ENCODE measurements around the gene ZC3H10.
A peak's percentile ranks its signal among the peaks of the same experiment; 100 is the strongest.
"Not testable (repeated sequence)": the region's sequence is repeated elsewhere in the genome, so short reads cannot be mapped to it uniquely, and the experiment has no call there.

The ZC3H10 gene, protein sequence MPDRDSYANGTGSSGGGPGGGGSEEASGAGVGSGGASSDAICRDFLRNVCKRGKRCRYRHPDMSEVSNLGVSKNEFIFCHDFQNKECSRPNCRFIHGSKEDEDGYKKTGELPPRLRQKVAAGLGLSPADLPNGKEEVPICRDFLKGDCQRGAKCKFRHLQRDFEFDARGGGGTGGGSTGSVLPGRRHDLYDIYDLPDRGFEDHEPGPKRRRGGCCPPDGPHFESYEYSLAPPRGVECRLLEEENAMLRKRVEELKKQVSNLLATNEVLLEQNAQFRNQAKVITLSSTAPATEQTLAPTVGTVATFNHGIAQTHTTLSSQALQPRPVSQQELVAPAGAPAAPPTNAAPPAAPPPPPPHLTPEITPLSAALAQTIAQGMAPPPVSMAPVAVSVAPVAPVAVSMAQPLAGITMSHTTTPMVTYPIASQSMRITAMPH

DNA sequence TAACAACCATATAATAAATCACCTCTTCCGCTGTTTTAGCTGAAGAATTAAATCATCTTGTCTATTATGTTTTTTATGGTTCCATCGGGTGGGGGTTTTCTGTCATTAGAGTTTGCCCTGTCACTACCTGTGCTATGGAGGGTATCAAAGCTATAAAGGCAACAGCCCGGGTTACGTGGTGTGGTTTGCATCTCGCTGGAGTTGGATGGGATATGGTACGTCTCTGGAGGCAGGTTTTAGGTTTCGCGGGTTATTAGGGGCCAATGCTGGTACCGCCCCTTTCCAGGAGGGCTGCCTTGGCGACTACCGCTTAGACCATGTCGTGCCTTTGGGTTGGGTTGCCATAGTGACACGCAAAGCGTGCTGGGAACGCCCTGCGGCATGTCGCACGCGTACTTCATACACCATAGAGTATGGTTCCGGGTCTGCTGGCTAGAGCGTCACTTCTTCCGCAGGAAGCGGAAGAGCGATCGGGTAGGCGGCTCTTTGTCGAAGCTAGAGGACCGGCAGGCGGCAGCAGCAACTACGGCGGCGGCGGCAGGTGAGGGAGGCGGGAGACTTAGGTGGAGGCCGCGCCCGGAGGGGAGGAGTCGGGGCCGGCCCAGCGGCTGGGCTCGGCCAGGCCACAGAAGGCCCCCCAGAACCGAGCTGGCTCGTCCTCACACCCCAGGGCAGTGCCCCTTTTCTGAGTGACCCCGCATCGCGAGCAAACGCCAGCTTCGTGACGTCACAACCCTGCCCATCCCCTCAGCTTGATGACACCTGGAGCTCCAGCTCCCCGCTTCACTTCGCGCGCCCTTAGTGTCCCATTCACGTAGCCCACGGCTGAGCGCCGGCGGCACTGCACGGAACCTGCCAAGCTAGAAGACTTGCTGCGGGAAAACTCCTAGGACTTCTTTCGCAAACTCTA is at the start of gene ZC3H10:
ZC3H10 (plus strand) TSS at position 489 of the 910 bp plus-strand sequence. CDS start 2,297 bp downstream, outside the sequence.
- peak; percentile 99 for DNase-seq

DNA sequence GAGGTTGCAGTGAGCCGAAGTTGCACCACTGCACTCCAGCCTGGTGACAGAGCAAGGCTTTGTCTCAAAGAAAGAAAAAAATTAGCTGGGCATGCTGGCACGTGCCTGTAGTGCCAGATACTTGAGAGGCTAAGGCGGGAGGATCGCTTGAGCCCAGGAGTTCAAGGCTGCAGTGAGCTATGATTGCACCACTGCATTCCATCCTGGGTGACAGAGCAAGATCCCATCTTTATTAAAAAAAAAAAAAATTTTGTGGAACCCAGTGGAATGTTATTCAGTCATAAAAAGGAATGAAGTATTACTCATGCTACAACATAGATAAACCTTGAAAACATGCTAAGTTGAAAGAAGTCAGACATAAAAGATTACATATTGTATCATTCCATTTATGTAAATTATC is 46.4 kb upstream of the ZC3H10 start:
- no peak for DNase-seq

DNA sequence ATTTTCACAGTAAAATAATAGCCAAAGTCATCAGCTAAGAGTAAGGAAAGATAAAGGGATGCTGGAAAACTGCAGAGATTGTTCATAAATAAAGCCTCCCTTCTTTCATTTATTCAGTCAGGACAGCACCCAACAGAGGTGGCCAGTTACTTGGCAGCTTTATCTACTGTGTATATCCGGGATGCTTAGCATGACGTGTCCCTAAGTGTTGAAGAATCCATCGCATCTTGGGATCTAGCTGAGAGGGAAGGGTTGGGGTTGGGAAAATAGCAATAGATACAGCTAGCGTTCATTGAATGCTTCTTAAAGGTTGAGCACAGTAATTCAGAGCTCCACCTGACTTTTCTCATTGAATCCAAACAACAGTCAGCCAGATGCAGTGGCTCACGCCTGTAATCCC is 43.7 kb upstream of the ZC3H10 start:
- no peak for DNase-seq

DNA sequence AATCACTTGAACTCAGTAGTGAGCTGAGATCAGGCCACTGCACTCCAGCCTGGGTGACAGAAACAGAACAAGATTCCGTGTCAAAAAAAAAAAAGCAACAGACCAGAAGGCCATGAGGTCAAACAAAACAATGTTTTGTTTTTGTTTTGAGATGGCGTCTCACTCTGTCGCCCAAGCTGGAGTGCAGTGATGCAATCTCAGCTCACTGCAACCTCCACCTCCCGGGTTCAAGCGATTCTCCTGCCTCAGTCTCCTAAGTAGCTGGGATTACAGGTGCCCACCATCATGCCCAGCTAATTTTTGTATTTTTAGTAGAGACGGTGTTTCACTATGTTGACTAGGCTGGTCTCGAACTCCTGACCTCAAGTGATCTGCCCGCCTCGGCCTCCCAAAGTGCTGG is 40.1 kb upstream of the ZC3H10 start:
- DNase-seq, result not testable (repeated sequence)

DNA sequence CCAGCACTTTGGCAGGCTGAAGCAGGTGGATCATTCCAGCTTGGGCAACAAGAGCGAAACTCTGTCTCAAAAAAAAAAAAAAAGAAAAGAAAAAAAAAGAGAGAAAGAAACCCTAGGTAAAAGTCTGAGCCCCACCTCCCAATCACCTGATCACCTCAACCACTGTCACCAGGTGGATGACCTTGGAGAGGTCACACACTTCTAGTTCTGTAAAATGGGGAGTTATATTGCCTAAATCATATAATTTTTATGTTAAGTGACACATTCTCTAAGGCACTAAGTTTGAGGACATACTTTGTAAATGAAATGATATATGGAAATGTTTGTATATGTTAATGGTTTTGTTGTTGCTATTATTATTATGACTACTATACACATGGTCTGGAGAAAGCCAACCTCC is 39.6 kb upstream of the ZC3H10 start:
- no peak for DNase-seq

DNA sequence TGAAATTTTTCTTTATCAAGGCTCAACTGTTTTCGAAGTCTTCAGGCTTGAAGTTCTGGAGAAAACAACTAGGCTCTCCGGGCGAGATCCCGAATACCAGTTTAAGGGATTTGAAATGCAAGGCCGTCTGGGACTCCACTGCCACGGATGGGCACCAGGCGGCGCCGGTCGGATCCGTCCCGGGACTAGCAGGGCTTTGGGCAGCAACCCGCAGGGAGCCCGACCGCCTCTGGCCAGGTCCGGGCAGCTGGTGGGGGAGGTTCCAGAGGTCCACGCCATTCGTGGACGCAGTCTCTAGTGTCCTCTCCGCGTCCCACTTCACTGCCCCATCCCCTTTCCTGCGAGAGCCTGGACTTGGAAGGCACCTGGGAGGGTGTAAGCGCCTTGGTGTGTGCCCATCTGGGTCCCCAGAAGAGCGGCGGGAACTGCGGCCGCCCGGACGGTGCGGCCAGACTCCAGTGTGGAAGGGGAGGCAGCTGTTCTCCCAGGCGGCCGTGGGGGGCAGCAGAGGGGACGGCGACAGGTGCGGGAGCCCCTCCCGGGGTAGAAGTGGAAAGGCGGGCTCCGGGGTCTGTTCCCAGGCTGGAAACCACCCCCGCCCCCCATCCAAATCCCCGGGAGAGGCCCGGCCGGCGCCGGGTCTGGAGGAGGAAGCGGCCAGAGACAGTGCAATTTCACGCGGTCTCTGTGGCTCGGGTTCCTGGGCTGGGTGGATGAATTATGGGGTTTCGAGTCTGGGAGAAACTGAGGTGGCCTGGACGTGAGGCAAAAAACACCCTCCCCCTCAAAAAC is 38.9 kb upstream of the ZC3H10 start:
- peak; percentile 57 for DNase-seq

DNA sequence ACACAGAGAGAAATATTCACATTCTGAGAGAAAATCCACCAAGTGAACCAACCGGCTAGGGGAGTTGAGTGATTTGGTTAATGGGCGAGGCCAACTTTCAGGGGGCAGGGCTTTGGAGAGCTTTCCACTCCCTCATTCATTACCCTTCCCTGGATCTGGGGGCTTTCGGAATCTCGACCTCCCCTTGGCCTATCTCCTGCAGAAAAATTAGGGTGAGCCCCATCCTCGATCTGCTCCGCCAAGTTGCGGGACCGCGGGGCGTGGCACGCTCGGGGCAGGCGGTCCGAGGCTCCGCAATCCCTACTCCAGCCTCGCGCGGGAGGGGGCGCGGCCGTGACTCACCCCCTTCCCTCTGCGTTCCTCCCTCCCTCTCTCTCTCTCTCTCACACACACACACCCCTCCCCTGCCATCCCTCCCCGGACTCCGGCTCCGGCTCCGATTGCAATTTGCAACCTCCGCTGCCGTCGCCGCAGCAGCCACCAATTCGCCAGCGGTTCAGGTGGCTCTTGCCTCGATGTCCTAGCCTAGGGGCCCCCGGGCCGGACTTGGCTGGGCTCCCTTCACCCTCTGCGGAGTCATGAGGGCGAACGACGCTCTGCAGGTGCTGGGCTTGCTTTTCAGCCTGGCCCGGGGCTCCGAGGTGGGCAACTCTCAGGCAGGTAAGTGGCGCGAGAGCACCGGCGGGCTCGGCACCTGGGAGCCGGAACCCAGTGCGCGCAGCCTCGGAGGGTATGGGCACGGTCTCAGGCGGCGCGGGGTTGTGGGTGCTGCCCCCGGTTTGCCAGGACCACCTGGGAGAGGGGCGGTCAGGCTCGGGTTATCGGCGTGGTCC is 38.1 kb upstream of the ZC3H10 start, which contains the start of gene ERBB3:
ERBB3 (plus strand) TSS at position 443 of the 833 bp plus-strand sequence; CDS start at position 579, 136 bp downstream.
- DNase-seq, result peak; percentile 55

DNA sequence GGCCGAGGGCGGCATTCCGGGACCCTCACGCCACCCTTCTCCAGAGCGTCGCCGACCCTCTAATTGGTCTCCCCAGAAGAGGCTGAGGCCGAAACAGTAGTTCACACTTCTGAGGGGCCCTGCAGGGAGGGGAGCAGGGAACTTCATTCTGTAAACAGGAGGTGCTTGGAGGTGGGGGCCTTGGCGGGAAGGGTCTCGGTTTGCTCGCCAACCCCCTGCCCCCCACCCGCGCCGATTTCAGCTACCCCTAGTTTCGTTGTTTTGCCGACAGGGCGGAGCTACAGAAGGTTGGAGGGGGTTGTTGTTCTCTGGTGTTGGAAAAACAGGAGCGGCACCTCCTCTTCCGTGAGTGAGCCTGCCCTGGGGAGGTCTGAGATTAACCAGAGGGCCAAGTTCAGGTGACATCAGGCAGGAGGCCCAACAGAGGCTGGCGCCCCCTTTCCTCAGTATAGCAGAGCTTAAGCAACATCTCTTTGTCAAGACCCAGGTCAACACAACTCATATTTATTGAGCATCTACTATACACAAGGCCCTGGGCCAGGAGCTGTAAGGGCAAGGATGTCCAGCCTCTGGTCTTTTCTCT is 37.4 kb upstream of the ZC3H10 start:
- DNase-seq, result no peak

DNA sequence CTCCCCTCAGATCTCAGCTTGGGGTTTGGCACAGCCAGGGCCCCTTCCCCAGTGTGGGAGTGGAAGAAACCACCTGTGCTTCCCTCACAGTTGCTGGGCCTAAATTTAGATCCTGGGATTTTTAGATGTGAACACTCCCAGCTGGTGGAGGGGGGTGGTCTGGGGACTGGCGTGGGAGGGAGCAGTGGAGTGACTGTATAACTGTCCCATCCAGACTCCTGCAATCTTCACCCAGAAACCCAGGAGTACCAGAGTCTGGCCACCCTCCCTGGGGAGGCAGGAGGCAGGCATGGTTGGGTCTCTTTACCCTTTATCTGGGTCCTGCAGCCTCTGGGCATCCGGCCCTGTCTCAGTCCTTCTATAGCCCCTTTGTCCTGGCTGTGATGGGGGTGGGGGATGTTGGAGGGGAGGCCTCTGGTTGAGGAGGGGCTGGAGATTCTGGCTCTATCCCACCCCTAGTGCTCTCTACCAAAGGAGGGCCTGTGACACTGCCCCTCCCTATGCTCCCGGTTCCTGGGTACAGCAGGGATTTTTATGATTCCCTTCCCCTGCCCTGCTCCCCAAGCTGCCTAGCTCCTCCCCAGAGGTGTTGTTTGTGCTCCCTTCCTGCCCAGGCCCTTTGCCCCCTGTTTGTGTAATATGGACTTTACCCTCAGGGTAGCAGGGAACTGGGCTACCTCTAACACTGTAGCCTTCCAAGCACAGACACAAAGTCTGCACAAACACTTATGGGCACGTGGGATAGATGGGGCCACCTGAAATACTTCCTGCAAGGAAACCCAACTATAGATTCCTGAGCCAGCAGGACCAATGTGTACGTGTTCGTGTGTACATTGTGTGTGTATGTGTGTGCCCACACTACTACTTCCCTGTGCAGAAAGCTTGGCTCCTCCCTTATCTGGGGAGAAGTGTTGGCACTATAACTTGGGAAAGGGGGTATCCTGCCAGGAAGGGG is 36.4 kb upstream of the ZC3H10 start:
- no peak for DNase-seq

DNA sequence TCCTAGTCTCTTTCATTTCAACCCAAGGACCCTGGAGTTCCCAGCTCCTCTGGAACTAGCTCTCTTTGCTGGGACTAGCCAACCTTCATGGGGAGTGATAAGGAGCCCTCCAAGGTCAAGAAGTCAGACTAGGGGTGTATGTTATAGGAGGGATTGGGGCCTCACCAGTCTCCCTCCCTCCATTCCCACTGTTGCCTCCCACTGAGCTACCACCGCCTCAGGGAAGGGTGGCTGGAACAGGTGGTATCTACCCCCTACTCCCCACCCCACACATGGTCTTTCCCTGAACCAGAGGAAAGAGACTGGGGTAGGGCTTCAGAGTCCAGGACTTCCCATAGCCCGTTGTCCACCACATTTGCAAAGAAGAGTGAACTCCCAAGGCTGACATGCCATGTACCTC is 35.7 kb upstream of the ZC3H10 start:
- no peak for DNase-seq

DNA sequence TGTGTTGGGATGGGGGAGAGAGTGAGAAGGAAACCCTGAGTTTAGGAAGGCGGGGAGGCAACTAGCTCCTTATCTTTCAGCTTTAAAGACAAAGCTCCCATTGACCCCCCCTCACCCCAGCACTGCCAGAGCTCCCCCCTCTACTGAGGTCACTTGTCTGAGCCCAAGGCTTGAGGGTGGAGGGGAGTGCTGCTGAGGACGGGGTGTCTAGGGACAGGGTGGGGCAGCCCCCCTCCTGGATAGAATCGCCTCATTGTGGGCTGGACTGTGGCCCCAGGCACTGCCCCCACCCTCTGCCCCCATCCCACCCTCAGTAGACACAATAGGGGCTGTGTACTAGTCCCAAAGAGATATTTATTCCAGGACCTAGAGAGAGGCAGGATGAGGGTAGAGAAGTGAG is 35.1 kb upstream of the ZC3H10 start:
- no peak for DNase-seq

DNA sequence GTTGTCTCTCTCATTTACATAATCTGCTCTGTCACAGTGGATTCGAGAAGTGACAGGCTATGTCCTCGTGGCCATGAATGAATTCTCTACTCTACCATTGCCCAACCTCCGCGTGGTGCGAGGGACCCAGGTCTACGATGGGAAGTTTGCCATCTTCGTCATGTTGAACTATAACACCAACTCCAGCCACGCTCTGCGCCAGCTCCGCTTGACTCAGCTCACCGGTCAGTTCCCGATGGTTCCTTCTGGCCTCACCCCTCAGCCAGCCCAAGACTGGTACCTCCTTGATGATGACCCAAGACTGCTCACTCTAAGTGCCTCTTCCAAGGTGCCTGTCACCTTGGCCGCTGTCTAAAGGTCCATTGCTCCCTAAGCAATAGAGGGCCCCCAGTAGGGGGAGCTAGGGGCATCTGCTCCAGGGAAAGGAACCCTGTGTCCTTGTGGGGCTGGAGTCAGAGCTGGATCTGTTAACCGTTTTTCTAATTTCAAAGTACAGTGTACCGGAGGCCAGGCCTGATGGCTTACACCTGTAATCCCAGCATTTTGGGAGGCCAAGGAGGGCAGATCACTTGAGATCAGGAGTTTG is 33.0 kb upstream of the ZC3H10 start:
- DNase-seq, result no peak

DNA sequence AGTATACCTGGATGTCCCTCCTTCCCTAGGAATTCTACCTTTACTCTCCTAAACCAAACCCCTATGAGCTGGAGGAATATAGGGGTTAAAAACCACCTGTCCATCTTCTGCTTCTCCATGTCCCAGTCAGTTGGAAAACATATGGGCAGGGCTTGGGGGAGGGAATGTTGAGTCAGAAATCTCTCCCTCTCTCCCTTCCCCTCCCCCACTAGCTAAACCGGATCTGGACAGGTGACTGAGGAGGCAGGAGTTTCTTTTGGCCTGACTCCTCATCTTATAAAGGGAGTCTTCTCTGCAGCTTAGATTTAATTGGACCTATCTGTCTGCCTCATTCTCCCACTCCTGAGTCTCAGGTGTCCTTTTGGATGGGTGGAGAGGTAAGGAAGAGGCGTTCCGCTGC is 32.0 kb upstream of the ZC3H10 start:
- no peak for DNase-seq

DNA sequence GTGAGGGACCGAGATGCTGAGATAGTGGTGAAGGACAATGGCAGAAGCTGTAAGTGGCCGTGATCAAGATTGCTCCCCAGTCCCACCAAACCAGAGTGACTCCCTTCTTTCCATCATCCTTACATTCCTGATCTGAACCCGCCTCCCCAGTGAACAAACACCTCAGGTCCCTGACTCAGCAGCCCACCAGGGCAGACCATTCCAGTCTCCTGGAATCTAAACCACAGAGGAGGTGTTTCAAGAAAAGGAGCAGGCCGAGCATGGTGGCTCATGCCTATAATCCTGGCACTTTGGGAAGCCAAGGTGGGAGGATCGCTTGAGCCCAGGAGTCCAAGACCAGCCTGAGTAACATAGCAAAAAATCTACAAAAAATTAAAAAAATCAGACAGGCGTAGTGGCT is 31.5 kb upstream of the ZC3H10 start:
- no peak for DNase-seq

DNA sequence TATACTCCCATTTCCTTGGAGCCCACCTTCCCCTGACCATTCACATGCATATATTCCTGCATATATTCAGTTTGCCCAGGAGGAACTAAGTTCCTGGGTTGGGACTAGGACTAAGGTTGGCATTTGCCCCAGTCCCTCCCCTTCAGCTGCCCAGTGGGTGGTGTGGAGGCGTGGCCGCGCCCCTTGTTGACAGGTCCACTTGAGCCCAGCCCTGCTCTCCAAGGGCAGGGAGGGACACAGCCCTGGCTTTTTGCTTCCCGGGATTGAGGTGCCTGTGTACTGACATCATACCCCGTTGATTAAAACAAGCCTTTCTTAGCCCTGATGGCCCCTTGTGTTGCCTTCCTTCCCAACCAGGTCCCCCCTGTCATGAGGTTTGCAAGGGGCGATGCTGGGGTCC is 30.8 kb upstream of the ZC3H10 start:
- no peak for DNase-seq

DNA sequence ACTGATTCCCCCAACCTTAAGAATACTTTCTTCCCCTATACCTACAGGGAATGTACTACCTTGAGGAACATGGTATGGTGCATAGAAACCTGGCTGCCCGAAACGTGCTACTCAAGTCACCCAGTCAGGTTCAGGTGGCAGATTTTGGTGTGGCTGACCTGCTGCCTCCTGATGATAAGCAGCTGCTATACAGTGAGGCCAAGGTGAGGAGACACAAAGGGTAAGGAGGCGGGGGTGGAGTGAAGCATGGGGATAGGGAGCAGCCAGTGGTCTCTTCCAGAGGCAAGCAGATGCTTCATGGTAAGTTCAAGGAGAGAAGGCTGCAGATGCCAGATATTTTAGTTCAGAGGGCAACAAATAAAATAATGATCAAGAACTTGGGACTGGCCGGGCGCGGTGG is 20.3 kb upstream of the ZC3H10 start:
- DNase-seq, result no peak

DNA sequence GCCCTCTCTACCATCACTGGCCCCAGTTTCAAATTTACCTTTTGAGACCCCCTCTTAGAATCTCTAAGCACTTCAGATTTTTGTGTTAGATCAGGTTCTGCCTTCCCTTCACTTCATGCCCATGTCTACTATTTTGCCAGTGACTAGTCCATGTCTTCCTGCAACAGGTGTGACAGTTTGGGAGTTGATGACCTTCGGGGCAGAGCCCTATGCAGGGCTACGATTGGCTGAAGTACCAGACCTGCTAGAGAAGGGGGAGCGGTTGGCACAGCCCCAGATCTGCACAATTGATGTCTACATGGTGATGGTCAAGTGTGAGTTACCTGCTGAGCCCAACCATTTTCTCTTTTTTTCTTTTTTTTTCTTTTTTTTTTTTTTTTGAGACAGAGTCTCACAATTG is 19.5 kb upstream of the ZC3H10 start:
- DNase-seq, result no peak

DNA sequence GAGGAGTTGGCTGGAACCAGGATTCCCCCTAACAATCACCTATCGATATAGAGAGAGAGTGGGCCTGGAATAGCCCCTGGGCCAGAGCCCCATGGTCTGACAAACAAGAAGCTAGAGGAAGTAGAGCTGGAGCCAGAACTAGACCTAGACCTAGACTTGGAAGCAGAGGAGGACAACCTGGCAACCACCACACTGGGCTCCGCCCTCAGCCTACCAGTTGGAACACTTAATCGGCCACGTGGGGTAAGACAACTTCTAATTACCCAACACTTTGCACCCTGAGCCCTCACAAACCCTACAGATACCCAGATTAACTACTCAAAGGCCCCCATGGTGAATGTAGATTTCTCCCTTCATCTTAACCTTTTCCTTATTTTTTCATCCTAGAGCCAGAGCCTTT is 18.3 kb upstream of the ZC3H10 start:
- no peak for DNase-seq

DNA sequence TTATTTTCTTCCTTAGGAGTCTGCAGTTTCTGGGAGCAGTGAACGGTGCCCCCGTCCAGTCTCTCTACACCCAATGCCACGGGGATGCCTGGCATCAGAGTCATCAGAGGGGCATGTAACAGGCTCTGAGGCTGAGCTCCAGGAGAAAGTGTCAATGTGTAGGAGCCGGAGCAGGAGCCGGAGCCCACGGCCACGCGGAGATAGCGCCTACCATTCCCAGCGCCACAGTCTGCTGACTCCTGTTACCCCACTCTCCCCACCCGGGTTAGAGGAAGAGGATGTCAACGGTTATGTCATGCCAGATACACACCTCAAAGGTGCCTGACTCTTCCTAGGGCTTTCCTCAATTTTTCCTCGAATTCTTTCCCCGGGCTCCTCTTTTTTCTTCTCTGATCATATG is 17.0 kb upstream of the ZC3H10 start:
- no peak for DNase-seq

DNA sequence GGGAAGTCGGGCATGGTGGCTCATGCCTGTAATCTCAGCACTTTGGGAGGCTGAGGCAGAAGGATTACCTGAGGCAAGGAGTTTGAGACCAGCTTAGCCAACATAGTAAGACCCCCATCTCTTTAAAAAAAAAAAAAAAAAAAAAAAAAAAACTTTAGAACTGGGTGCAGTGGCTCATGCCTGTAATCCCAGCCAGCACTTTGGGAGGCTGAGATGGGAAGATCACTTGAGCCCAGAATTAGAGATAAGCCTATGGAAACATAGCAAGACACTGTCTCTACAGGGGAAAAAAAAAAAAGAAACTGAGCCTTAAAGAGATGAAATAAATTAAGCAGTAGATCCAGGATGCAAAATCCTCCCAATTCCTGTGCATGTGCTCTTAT is 15.4 kb upstream of the ZC3H10 start:
- DNase-seq, result no peak
